Tibial nerve (tissue), 3 donors: ENCODE results near the gene FLVCR2.

ENCODE experiments used
- CTCF ChIP-seq, 5 experiments: fragments of 200-600 bp in 3 of 5; fragments of 450-650 bp in 2 of 5; sonication (generic) in 3 of 5; IDR thresholded peaks; one replicate each; pipeline ENCODE4 v1.5.1; 2016 to 2019; ENCODE audit warnings: antibody characterized with exemption in 5 of 5, mild to moderate bottlenecking in 3 of 5, moderate library complexity in 2 of 5
- POLR2A ChIP-seq, 2 donors: fragments of 450-650 bp; IDR thresholded peaks; one replicate each; pipeline ENCODE4 v1.6.1; 2017; ENCODE audit warnings: antibody characterized with exemption in 2 of 2, mild to moderate bottlenecking in 2 of 2, moderate library complexity in 2 of 2

- no peak for TF ChIP-seq CTCF (IDR thresholded peaks at IDR 0.05)
- no peak for TF ChIP-seq POLR2A (IDR thresholded peaks at IDR 0.05)
Observed at GRCh38 chr14:75566752-75567151, 11.7 kb upstream of the FLVCR2 start.
